Measurements from ENCODE around the gene RABL2B. TPM values are rescaled to one million over a fixed set of nuclear protein-coding genes. Genes with fewer than 3 reads are reported as not detected.

Gene RABL2B
- total RNA-seq, 1 donor from 2014 or later, result 28.2 TPM

GRCh38 chr22:50734986-50735738 is 48.3 kb downstream of the RABL2B start:
- intact Hi-C loops (cut with DNase I), result no loop called here
- DNase-seq (ENCODE audit: extremely low spot score in 2 of 2), result no peak
- H3K9me3 ChIP-seq, result no peaks in the 10 kb centered on the region
- H3K4me3 ChIP-seq, result no peak overlapping the region
- H3K27ac ChIP-seq, result no peak overlapping the region
- H3K4me1 ChIP-seq, result peaks cover 14% of the 10 kb centered on the region
- TF ChIP-seq CTCF (IDR thresholded peaks at IDR 0.05), result no peak
- TF ChIP-seq POLR2A (IDR thresholded peaks at IDR 0.05), result no peak
- TF ChIP-seq POLR2AphosphoS5 (IDR thresholded peaks at IDR 0.05; ENCODE audit: insufficient read depth in 1 of 2, low read depth in 1 of 2), result no peak
- no peaks in the 10 kb centered on the region for H3K27me3 ChIP-seq
- H3K36me3 ChIP-seq, result no peaks in the 10 kb centered on the region

GRCh38 chr22:50734343-50734771 is 49.1 kb downstream of the RABL2B start:
- no peaks in the 10 kb centered on the region for H3K27me3 ChIP-seq

GRCh38 chr22:50733521-50734342 is 49.7 kb downstream of the RABL2B start:
- Histone ChIP-seq H3K36me3 (no peaks in the 10 kb centered on the region), H3K4me1 (peaks cover 14% of the 10 kb centered on the region), H3K9me3 (no peaks in the 10 kb centered on the region), H3K27me3 (no peaks in the 10 kb centered on the region), H3K27ac (no peak overlapping the region), H3K4me3 (no peak overlapping the region)
- DNase-seq (ENCODE audit: extremely low spot score in 2 of 2), result no peak
- TF ChIP-seq POLR2AphosphoS5 (IDR thresholded peaks at IDR 0.05; ENCODE audit: insufficient read depth in 1 of 2, low read depth in 1 of 2) (no peak), POLR2A (IDR thresholded peaks at IDR 0.05) (no peak), CTCF (IDR thresholded peaks at IDR 0.05) (no peak)
- intact Hi-C loops (cut with DNase I), result no loop called here

More at GRCh38 chr22:50734343-50734771, 49.1 kb downstream of the RABL2B start:
- no peak overlapping the region for H3K27ac ChIP-seq
- intact Hi-C loops (cut with DNase I), result no loop called here
- DNase-seq (ENCODE audit: extremely low spot score in 2 of 2), result no peak
- peaks cover 14% of the 10 kb centered on the region for H3K4me1 ChIP-seq
- TF ChIP-seq POLR2A (IDR thresholded peaks at IDR 0.05), result no peak
- TF ChIP-seq POLR2AphosphoS5 (IDR thresholded peaks at IDR 0.05; ENCODE audit: insufficient read depth in 1 of 2, low read depth in 1 of 2), result no peak
- TF ChIP-seq CTCF (IDR thresholded peaks at IDR 0.05), result no peak
- no peaks in the 10 kb centered on the region for H3K36me3 ChIP-seq
- no peaks in the 10 kb centered on the region for H3K9me3 ChIP-seq
- no peak overlapping the region for H3K4me3 ChIP-seq

- Histone ChIP-seq H3K27me3 (no peaks in the 10 kb centered on the region), H3K27ac (no peak overlapping the region)
Observed at GRCh38 chr22:50732681-50733080, 50.8 kb downstream of the RABL2B start.

More at GRCh38 chr22:50732681-50733080, 50.8 kb downstream of the RABL2B start:
- Histone ChIP-seq H3K4me1 (peaks cover 14% of the 10 kb centered on the region), H3K36me3 (no peaks in the 10 kb centered on the region), H3K9me3 (no peaks in the 10 kb centered on the region), H3K4me3 (no peak overlapping the region)
- intact Hi-C loops (cut with DNase I), result no loop called here
- TF ChIP-seq CTCF (IDR thresholded peaks at IDR 0.05) (no peak), POLR2AphosphoS5 (IDR thresholded peaks at IDR 0.05; ENCODE audit: insufficient read depth in 1 of 2, low read depth in 1 of 2) (no peak), POLR2A (IDR thresholded peaks at IDR 0.05) (no peak)
- DNase-seq (ENCODE audit: extremely low spot score in 2 of 2), result no peak
